Sigmoid colon (tissue), 7 donors: Measurements from ENCODE around the gene GLI3. TPM values are rescaled to one million over a fixed set of nuclear protein-coding genes. Genes with fewer than 3 reads are reported as not detected.

Experiments used
- DNase-seq: peaks from one replicate; pipeline ENCODE4 v3.0.0-alpha.2; 2019
- H3K27ac ChIP-seq, 4 donors: fragments of 200-600 bp; sonication (generic); one replicate each; pipeline ENCODE4 v1.5.1; 2016 to 2019; ENCODE audit warnings: mild to moderate bottlenecking in 1 of 4
- H3K27me3 ChIP-seq, 3 donors: fragments of 200-600 bp; sonication (generic); one replicate each; pipeline ENCODE4 v1.5.1; 2019; ENCODE audit warnings: mild to moderate bottlenecking in 1 of 3
- H3K36me3 ChIP-seq, 4 donors: fragments of 200-600 bp; sonication (generic); one replicate each; pipeline ENCODE4 v1.5.1; 2016 to 2019
- H3K4me1 ChIP-seq, 4 donors: fragments of 200-600 bp; sonication (generic); one replicate each; pipeline ENCODE4 v1.5.1; 2017 to 2019
- H3K4me3 ChIP-seq, 4 donors: fragments of 200-600 bp; sonication (generic); one replicate each; pipeline ENCODE4 v1.5.1; 2017 to 2019; ENCODE audit warnings: mild to moderate bottlenecking in 2 of 4, moderate library complexity in 1 of 4
- H3K9me3 ChIP-seq, 4 donors: fragments of 200-600 bp in 3 of 4; sonication (generic) in 3 of 4; one replicate each; pipeline versions ENCODE4 v1.5.1 to v1.6.1; 2013 to 2019
- CTCF ChIP-seq, 4 experiments: fragments of 450-650 bp in 3 of 4; fragments of 200-600 bp in 1 of 4; IDR thresholded peaks; one replicate each; pipeline ENCODE4 v1.5.1; 2016 to 2019; ENCODE audit warnings: antibody characterized with exemption in 4 of 4, mild to moderate bottlenecking in 3 of 4, moderate library complexity in 2 of 4
- EP300 ChIP-seq, 4 donors: sonication (generic); formaldehyde crosslinking; IDR thresholded peaks; one replicate each; pipeline ENCODE4 v1.6.1; 2017; ENCODE audit warnings: antibody characterized with exemption in 4 of 4
- POLR2A ChIP-seq, 2 donors: fragments of 450-650 bp; IDR thresholded peaks; one replicate each; pipeline ENCODE4 v1.6.1; 2016; ENCODE audit warnings: antibody characterized with exemption in 2 of 2, mild to moderate bottlenecking in 2 of 2, moderate library complexity in 2 of 2
- POLR2AphosphoS5 ChIP-seq, 4 donors: sonication (generic); formaldehyde crosslinking; IDR thresholded peaks; one replicate each; pipeline ENCODE4 v1.6.1; 2017; ENCODE audit warnings: antibody characterized with exemption in 4 of 4
- WGBS, 2 donors: extraction: QIAGEN DNeasy Blood & Tissue Kit; methylation state at CpG; one replicate each; pipeline ENCODE4 v1.1.7; 2013; 5-methylcytosine and 5-hydroxymethylcytosine counted together
- intact Hi-C: fragments of 100-400 bp; cut with DNase I; formaldehyde crosslinking; loops from one replicate; pipeline ENCODE4 v1.15.1; 2023
- polyA plus RNA-seq, 3 donors: library from polyadenylated mRNA; stranded (reverse); fragments of 200-250 nt; gene quantifications; one replicate each; pipeline ENCODE4 v1.2.3, GENCODE V29; 2013
- total RNA-seq, 4 donors: library from RNA; depleted of rRNA; stranded (reverse); fragments of >200 nt; gene quantifications; one replicate each; pipeline ENCODE4 v1.1.0, GENCODE V29; 2016
- donor health status: healthy with polysubstance abuse.
- donor health status: Bipolar disorder and iron deficiency.
- donor health status: healthy.

GLI3 gene
- total RNA-seq = 10 to 100 TPM; 17.2 to 31.6 (median 18.9) TPM
- 1 to 10 TPM in 2 of 3 donors, under 1 TPM in 1; 0.23 to 3.6 (median 1.2) TPM for polyA plus RNA-seq

DNA sequence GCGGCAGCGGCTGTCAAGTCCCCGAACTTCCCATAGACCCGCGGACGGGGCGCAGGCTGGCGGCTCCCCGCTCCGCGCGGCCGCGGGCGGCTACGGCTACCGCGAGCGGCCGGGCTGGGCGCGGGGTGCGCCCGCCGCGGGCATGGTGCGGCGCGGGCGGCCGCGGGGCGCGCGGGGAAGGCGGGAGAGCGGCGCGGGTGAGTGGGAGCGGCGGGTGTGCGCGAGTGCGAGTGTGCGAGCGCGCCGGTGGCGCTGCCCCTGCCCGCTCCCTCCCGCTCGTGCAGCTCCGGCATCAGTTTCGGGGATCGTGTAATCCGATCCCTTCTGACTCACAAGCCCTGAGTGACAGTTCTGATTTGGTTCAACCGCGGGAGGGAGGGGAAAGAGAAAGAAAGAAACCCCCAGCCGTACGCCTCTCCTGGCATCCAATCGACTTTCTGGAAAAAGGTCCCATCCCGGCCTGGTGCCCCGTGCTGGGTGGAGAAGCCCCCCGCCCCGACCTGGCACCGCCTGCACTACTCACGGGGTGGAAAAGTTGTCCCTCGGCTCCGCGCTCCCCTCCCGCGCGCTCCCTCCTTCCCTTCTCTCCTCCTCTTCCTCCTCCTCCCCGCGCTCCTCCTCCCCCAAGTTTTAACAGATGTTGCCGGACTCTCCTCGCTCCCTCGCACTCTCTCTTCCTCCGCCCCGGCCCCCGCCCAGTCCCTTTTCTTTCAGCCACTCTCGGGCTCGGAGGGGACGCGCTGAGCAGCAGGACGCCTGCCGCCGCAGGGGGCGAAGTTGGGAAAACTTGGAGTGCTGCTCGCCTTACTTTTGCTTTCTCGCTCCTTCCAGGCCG is at the start of gene GLI3:
Gene GLI3 (minus strand): TSS at position 234 of the 835 bp plus-strand sequence. CDS start 13,956 bp downstream, outside the sequence.
- Histone ChIP-seq H3K27ac (peak within 1 kb of the TSS; percentile 91 to 97 (median 96)), H3K4me3 (peak within 1 kb of the TSS; percentile 67 to 88 (median 81)), H3K9me3 (no peaks in the 10 kb centered on the region), H3K4me1 (peaks cover 0 to 52% (median 42%) of the 10 kb centered on the region in 4 donors), H3K36me3 (no peaks in the 10 kb centered on the region), H3K27me3 (no peaks in the 10 kb centered on the region)
- intact Hi-C loops = loop anchor here (2.0 to 10.0 kb wide), 8 partner anchors 110 to 595 kb away; partner anchors contain the start of gene INHBA
- 1% methylated on average over 92 of the region's 92 CpGs for WGBS, 2 donors
- peak; percentile 98 for DNase-seq
- TF ChIP-seq POLR2AphosphoS5 (IDR thresholded peaks at IDR 0.05) (peak; percentile 74 to 95 (median 81)), POLR2A (IDR thresholded peaks at IDR 0.05) (peak; percentile 21 to 30), CTCF (IDR thresholded peaks at IDR 0.05) (peak in 2 of 4 experiments; percentile 15 to 20), EP300 (IDR thresholded peaks at IDR 0.05) (no peak)

DNA sequence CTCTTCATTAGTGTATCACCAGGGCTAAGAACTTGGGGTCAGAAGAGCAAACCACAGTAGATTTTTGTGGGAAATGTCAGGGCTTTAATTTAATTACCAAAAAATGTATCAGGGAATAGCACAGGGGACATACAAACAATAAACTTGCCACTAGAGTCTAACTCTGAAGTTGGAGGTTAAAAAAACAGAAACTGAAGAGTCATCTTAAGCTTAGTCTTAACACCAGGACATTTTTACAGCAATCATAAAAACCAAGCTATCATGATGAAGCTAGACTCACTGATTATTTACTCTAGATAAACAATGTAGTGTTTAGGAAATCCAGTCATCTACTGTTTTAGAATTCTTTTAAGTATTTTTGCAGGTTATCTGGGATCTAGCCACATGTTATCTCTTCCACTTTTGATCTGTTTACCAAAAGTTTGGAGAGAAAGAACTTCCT is 48.4 kb upstream of the GLI3 start:
- H3K27me3 ChIP-seq = no peaks in the 10 kb centered on the region
- H3K4me3 ChIP-seq = no peak overlapping the region
- intact Hi-C loops = no loop called here
- no peaks in the 10 kb centered on the region for H3K9me3 ChIP-seq
- no peak for DNase-seq
- H3K27ac ChIP-seq = peak overlapping the region in 3 of 4 donors; percentile 24 to 59 (median 52)
- H3K36me3 ChIP-seq = no peaks in the 10 kb centered on the region
- TF ChIP-seq POLR2AphosphoS5 (IDR thresholded peaks at IDR 0.05) (peak in 1 of 4 donors; percentile 5), EP300 (IDR thresholded peaks at IDR 0.05) (no peak), POLR2A (IDR thresholded peaks at IDR 0.05) (no peak), CTCF (IDR thresholded peaks at IDR 0.05) (no peak)
- H3K4me1 ChIP-seq = peaks cover 0 to 51% (median 20%) of the 10 kb centered on the region in 4 donors

GRCh38 chr7:42283553-42283952 is 46.5 kb upstream of the GLI3 start:
- Histone ChIP-seq H3K9me3 (no peaks in the 10 kb centered on the region), H3K27ac (peak overlapping the region in 3 of 4 donors; percentile 9 to 59 (median 52)), H3K4me1 (peaks cover 0 to 44% (median 17%) of the 10 kb centered on the region in 4 donors), H3K27me3 (no peaks in the 10 kb centered on the region), H3K36me3 (no peaks in the 10 kb centered on the region), H3K4me3 (no peak overlapping the region)
- TF ChIP-seq POLR2A (IDR thresholded peaks at IDR 0.05) = no peak
- TF ChIP-seq EP300 (IDR thresholded peaks at IDR 0.05) = no peak
- TF ChIP-seq POLR2AphosphoS5 (IDR thresholded peaks at IDR 0.05) = peak in 2 of 4 donors; percentile 34 to 45
- no peak for TF ChIP-seq CTCF (IDR thresholded peaks at IDR 0.05)
- intact Hi-C loops = no loop called here
- peak; percentile 71 for DNase-seq
- WGBS, 2 donors = 40 to 48% methylated on average over 2 of the region's 2 CpGs

GRCh38 chr7:42278344-42278743 is 41.3 kb upstream of the GLI3 start:
- DNase-seq = no peak
- H3K4me1 ChIP-seq = peaks cover 0 to 7% (median 0%) of the 10 kb centered on the region in 4 donors
- no peak for TF ChIP-seq CTCF (IDR thresholded peaks at IDR 0.05)
- no peak for TF ChIP-seq EP300 (IDR thresholded peaks at IDR 0.05)
- TF ChIP-seq POLR2AphosphoS5 (IDR thresholded peaks at IDR 0.05) = no peak
- no peak for TF ChIP-seq POLR2A (IDR thresholded peaks at IDR 0.05)
- H3K4me3 ChIP-seq = no peak overlapping the region
- 71 to 79% methylated on average over 4 of the region's 4 CpGs for WGBS, 2 donors
- H3K36me3 ChIP-seq = no peaks in the 10 kb centered on the region
- no peaks in the 10 kb centered on the region for H3K27me3 ChIP-seq
- no peak overlapping the region for H3K27ac ChIP-seq
- intact Hi-C loops = no loop called here
- H3K9me3 ChIP-seq = no peaks in the 10 kb centered on the region
